Fibroblast of lung (primary cell): Measurements from ENCODE around the gene CARHSP1. TPM values are rescaled to one million over a fixed set of nuclear protein-coding genes. Genes with fewer than 3 reads are reported as not detected.

Experiments used
- DNase-seq, 2 donors: peaks; one replicate each; pipeline versions ENCODE4 v3.0.0 to v3.0.0-alpha.2; 2010; ENCODE audit warnings: low read depth in 2 of 2
- H2AFZ ChIP-seq: 2 replicates; pipeline ENCODE4 v1.5.1; 2012; ENCODE audit warnings: low read length, control low read depth, inconsistent platforms
- H3K27ac ChIP-seq: 2 replicates; pipeline ENCODE4 v1.5.1; 2011; ENCODE audit warnings: low read length, control low read depth; ENCODE audit not compliant: insufficient read depth
- H3K27me3 ChIP-seq: 2 replicates; pipeline ENCODE4 v1.5.1; 2011; ENCODE audit warnings: mild to moderate bottlenecking, low read length; ENCODE audit not compliant: control insufficient read depth, insufficient read depth
- H3K36me3 ChIP-seq: 2 replicates; pipeline ENCODE4 v1.5.1; 2011; ENCODE audit warnings: low read length; ENCODE audit not compliant: control insufficient read depth, insufficient read depth
- H3K4me1 ChIP-seq: 2 replicates; pipeline ENCODE4 v1.5.1; 2011; ENCODE audit warnings: low read length; ENCODE audit not compliant: control insufficient read depth, insufficient read depth; ENCODE audit errors: extremely low read depth
- H3K4me2 ChIP-seq: 2 replicates; pipeline ENCODE4 v1.5.1; 2011; ENCODE audit warnings: low read length, control low read depth; ENCODE audit not compliant: insufficient read depth; ENCODE audit errors: extremely low read depth
- H3K4me3 ChIP-seq, 4 experiments: fragments of 200-600 bp in 1 of 4; sonication (generic) in 1 of 4; replicated peaks in 1 of 4; 2 replicates each; pipeline ENCODE4 v1.5.1; 2011 to 2016; ENCODE audit warnings: low read length in 4 of 4, low read depth in 3 of 4, mild to moderate bottlenecking in 3 of 4, control low read depth in 2 of 4, inconsistent platforms in 1 of 4, mixed read lengths in 1 of 4; ENCODE audit not compliant: insufficient read depth in 1 of 4; ENCODE audit errors: control extremely low read depth in 1 of 4
- H3K79me2 ChIP-seq: 2 replicates; pipeline ENCODE4 v1.5.1; 2012; ENCODE audit warnings: mild to moderate bottlenecking, low read length, inconsistent platforms; ENCODE audit not compliant: control insufficient read depth, insufficient read depth
- H3K9ac ChIP-seq: 2 replicates; pipeline ENCODE4 v1.5.1; 2011; ENCODE audit warnings: mild to moderate bottlenecking, low read length, control low read depth; ENCODE audit not compliant: insufficient read depth
- H3K9me3 ChIP-seq: 2 replicates; pipeline ENCODE4 v1.5.1; 2012; ENCODE audit warnings: low read depth, low read length; ENCODE audit not compliant: control insufficient read depth, insufficient read depth
- H4K20me1 ChIP-seq: 2 replicates; pipeline ENCODE4 v1.5.1; 2011; ENCODE audit warnings: low read length; ENCODE audit not compliant: control insufficient read depth, insufficient read depth; ENCODE audit errors: extremely low read depth
- CTCF ChIP-seq, 2 donors: IDR thresholded peaks in 1 of 2; conservative IDR thresholded peaks in 1 of 2; 1 replicate in 1 of 2; 2 replicates in 1 of 2; pipeline ENCODE4 v1.5.1; 2011 to 2012; ENCODE audit warnings: low read length in 2 of 2, control low read depth in 1 of 2, inconsistent platforms in 1 of 2, low read depth in 1 of 2, mild to moderate bottlenecking in 1 of 2
- EZH2 ChIP-seq: IDR thresholded peaks from 2 replicates; pipeline ENCODE4 v1.5.1; 2012; ENCODE audit warnings: low read length, control low read depth, mild to moderate bottlenecking; ENCODE audit errors: missing control alignments
- polyA plus RNA-seq, 2 donors: library from polyadenylated mRNA; depleted of rRNA in 1 of 2; stranded (reverse) in 1 of 2; unstranded in 1 of 2; fragments of >200 nt; gene quantifications; 2 replicates each; pipeline ENCODE4 v1.2.1, GENCODE V29; 2011 to 2012; ENCODE audit warnings: missing spikeins in 1 of 2
- total RNA-seq: library from RNA; depleted of rRNA; stranded (reverse); fragments of >200 nt; gene quantifications from 2 replicates; pipeline ENCODE4 v1.2.1, GENCODE V29; 2014

CARHSP1 gene
- total and polyA plus RNA-seq, 2 donors (not counting 1 experiment from before 2014, with no cell fraction given) = 90.9 to 108 TPM

DNA sequence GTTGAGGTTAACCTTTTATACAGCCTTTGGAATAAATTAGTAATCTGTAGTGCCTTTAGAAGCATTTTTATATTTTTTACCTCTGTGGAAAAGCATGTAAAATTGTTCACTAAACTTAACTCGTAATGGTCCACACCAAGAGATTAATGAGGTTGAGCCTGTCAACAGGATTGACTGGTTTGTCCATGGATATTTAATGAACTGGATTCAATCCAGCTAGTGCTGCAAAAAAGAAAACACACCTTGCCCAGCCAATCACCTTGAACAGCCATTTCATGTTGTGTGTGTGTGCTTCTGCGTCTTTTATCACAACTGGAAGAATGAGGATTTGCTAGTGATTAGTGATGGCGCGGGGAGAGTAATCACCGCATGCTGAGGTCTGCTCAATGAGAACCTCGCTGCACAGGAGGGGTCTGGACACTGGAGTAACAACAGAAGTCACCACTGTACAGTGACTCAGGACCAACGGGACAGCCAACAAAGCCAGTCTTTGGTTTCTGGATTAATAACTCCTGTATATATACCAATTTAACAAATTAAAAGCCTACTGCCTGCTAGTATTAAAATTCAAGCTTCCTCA is 47.0 kb upstream of the CARHSP1 start:
- Histone ChIP-seq H3K4me1 (no peaks in the 10 kb centered on the region), H3K4me2 (no peak overlapping the region), H4K20me1 (no peaks in the 10 kb centered on the region), H3K9ac (no peak overlapping the region), H3K27ac (no peak overlapping the region), H3K79me2 (peaks cover 2% of the 10 kb centered on the region), H2AFZ (no peak overlapping the region), H3K27me3 (no peaks in the 10 kb centered on the region), H3K4me3 (no peak overlapping the region), H3K36me3 (peaks cover 19% of the 10 kb centered on the region), H3K9me3 (no peaks in the 10 kb centered on the region)
- TF ChIP-seq CTCF (conservative IDR thresholded peaks at IDR 0.05 in 1 of 2, IDR thresholded peaks at IDR 0.05 in 1 of 2; ENCODE audit: low read depth in 1 of 2, low read length in 2 of 2) (no peak), EZH2 (no peak)
- no peak for DNase-seq

- TF ChIP-seq CTCF (conservative IDR thresholded peaks at IDR 0.05 in 1 of 2, IDR thresholded peaks at IDR 0.05 in 1 of 2; ENCODE audit: low read depth in 1 of 2, low read length in 2 of 2) (no peak), EZH2 (no peak)
- peaks cover 2% of the 10 kb centered on the region for H3K79me2 ChIP-seq
These were observed 45.3 kb upstream of the CARHSP1 start for GRCh38 chr16:8914098-8914497.

DNA sequence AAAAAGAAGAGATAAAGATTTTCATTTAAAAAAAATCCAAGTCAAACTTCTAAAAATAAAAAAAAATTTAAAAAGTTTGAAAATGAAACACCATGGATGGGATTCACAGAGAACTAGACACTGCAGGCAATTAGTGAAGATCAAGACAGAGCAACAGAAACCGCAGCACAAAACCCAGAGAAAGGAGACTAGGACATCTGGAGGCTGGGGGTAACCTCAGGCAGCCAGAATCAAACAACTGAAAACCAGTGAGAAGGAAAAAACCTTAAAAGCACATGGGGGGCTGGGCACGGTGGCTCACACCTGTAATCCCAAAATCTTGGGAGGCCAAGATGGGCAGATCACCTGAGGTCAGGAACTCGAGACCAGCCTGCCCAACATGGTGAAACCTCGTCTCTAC is 44.0 kb upstream of the CARHSP1 start:
- DNase-seq = no peak
- H3K79me2 ChIP-seq = peaks cover 3% of the 10 kb centered on the region
- no peak overlapping the region for H3K27ac ChIP-seq
- H3K4me2 ChIP-seq = no peak overlapping the region
- H3K27me3 ChIP-seq = no peaks in the 10 kb centered on the region
- H3K4me1 ChIP-seq = no peaks in the 10 kb centered on the region
- TF ChIP-seq EZH2 = no peak
- TF ChIP-seq CTCF (conservative IDR thresholded peaks at IDR 0.05 in 1 of 2, IDR thresholded peaks at IDR 0.05 in 1 of 2; ENCODE audit: low read depth in 1 of 2, low read length in 2 of 2) = no peak
- H2AFZ ChIP-seq = no peak overlapping the region
- no peak overlapping the region for H3K9ac ChIP-seq
- no peak overlapping the region for H3K4me3 ChIP-seq
- peaks cover 11% of the 10 kb centered on the region for H3K36me3 ChIP-seq
- no peaks in the 10 kb centered on the region for H4K20me1 ChIP-seq
- H3K9me3 ChIP-seq = no peaks in the 10 kb centered on the region

More at GRCh38 chr16:8914098-8914497, 45.3 kb upstream of the CARHSP1 start:
- no peak overlapping the region for H3K9ac ChIP-seq
- no peaks in the 10 kb centered on the region for H4K20me1 ChIP-seq
- H3K36me3 ChIP-seq = peaks cover 15% of the 10 kb centered on the region
- no peak overlapping the region for H3K4me3 ChIP-seq
- no peak overlapping the region for H2AFZ ChIP-seq
- no peak overlapping the region for H3K4me2 ChIP-seq
- H3K4me1 ChIP-seq = no peaks in the 10 kb centered on the region
- H3K27me3 ChIP-seq = no peaks in the 10 kb centered on the region
- H3K9me3 ChIP-seq = no peaks in the 10 kb centered on the region
- DNase-seq = no peak
- no peak overlapping the region for H3K27ac ChIP-seq
